PC-3 (cell line): ENCODE results near the gene CACNA2D2.

ENCODE experiments used
- CTCF ChIP-seq: fragments of 300-600 bp; sonication (generic); conservative IDR thresholded peaks from 2 replicates; pipeline ENCODE4 v1.5.1; 2017; ENCODE audit warnings: antibody characterized with exemption, low read depth, mild to moderate bottlenecking, low read length
- EZH2 ChIP-seq: fragments of 300-600 bp; sonication (generic); IDR thresholded peaks from one replicate; pipeline ENCODE4 v1.6.1; 2017; ENCODE audit warnings: antibody characterized with exemption, mild to moderate bottlenecking, low read length; ENCODE audit not compliant: unreplicated experiment

- TF ChIP-seq CTCF (no peak), EZH2 (no peak)
Measured at GRCh38 chr3:50333744-50334328, 169.6 kb downstream of the CACNA2D2 start.
